ENCODE results near the gene IRF2BP2. TPM values are rescaled to one million over a fixed set of nuclear protein-coding genes. Genes with fewer than 3 reads are reported as not detected.
"Not testable (repeated sequence)": the region's sequence is repeated elsewhere in the genome, so short reads cannot be mapped to it uniquely, and the experiment has no call there.

The IRF2BP2 gene
- total RNA-seq, 2 donors from 2014 or later, result 131 to 243 TPM

DNA sequence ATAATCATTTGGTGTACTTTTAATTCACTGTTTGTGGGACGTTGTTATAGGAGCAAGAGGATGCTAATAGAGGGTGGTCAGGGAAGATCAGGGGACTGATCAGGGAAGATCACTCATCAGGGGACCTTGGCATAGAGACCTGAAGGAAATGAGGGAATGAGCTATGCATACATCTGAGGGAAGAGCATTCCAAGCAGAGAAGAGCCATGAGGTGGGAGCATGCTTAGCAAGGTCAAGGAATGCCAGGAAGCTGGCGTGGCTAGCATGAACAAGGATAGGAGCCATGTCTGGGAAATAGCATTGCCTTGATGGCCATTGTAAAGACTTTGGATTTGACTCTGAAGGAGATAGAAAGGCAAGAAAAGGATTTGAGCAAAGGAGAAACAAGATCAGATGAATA, 14.1 kb downstream of the IRF2BP2 start:
- peaks cover 24 to 32% of the 10 kb centered on the region in 2 donors for H3K4me1 Mint-ChIP-seq (ENCODE audit: low read depth in 2 of 2)
- DNase-seq (ENCODE audit: low spot score) (no peak), ATAC-seq (no peak)
- peaks cover 2% of the 10 kb centered on the region for H3K9me3 Mint-ChIP-seq
- H3K4me3 Mint-ChIP-seq, result no peak overlapping the region
- H3K27ac Mint-ChIP-seq, result peak overlapping the region in 1 of 2 donors; percentile 46
- H3K27me3 Mint-ChIP-seq, result no peaks in the 10 kb centered on the region
- H3K36me3 Mint-ChIP-seq, result no peaks in the 10 kb centered on the region

- not testable (repeated sequence) for DNase-seq (ENCODE audit: low spot score); ATAC-seq; H3K4me3 Mint-ChIP-seq; H3K9me3 Mint-ChIP-seq; H3K36me3 Mint-ChIP-seq; H3K27me3 Mint-ChIP-seq
- Mint-ChIP-seq H3K27ac (peak overlapping the region in 1 of 2 donors; percentile 79), H3K4me1 (ENCODE audit: low read depth in 2 of 2) (peaks cover 17 to 26% of the 10 kb centered on the region in 2 donors)
These were observed 15.4 kb downstream of the IRF2BP2 start for GRCh38 chr1:234594575-234594974.

DNA sequence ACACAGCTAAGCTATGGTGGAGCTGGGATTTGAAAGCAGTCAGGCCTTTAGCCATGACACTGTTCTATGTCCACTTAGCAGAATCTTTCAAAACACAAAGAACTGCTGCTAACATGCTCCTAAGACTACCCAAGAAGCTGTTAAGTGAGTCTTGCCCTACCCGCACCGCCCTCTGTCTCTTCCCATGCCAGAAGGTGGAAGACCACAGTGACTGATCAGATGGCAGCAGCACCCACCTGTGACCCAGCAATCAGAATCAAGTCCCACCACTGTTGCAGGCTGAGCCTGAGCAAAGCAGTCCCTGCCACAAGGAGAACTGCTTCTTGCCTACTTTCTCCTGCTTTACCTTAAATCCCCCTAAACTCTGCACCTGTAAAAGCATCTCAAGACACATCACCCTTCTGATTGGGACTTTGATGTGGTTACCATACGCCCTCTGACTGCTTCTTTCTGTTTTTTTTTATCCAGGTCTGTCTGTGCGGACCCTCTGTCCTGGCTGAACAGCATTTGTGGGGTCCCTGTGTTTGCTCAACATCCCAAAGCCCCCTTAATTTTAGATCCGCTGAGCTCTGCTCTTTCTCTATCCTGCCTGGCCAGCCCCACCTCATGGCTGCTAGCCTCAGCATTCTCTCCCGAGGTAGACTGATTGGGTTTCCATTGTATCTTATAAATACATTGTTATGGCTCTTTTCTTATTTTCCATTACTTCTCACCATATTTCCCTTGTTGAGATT, 16.0 kb downstream of the IRF2BP2 start:
- peaks cover 2% of the 10 kb centered on the region for H3K9me3 Mint-ChIP-seq
- H3K27ac Mint-ChIP-seq, result peak overlapping the region in 1 of 2 donors; percentile 79

GRCh38 chr1:234593109-234593508, 16.9 kb downstream of the IRF2BP2 start:
- ATAC-seq, result no peak
- H3K4me1 Mint-ChIP-seq (ENCODE audit: low read depth in 2 of 2), result peaks cover 9 to 21% of the 10 kb centered on the region in 2 donors

More for the DNA sequence above, 16.0 kb downstream of the IRF2BP2 start:
- Mint-ChIP-seq H3K4me3 (no peak overlapping the region), H3K4me1 (ENCODE audit: low read depth in 2 of 2) (peaks cover 16 to 25% of the 10 kb centered on the region in 2 donors), H3K27me3 (no peaks in the 10 kb centered on the region), H3K36me3 (no peaks in the 10 kb centered on the region)
- DNase-seq (ENCODE audit: low spot score), result no peak
- ATAC-seq, result no peak

GRCh38 chr1:234592240-234592639, 17.7 kb downstream of the IRF2BP2 start:
- H3K27me3 Mint-ChIP-seq, result peaks cover 3 to 7% of the 10 kb centered on the region in 2 donors
- no peak for ATAC-seq
- peaks cover 2% of the 10 kb centered on the region for H3K9me3 Mint-ChIP-seq
- peaks cover under 1 to 15% of the 10 kb centered on the region in 2 donors for H3K4me1 Mint-ChIP-seq (ENCODE audit: low read depth in 2 of 2)
- H3K36me3 Mint-ChIP-seq, result no peaks in the 10 kb centered on the region
- no peak overlapping the region for H3K4me3 Mint-ChIP-seq
- no peak for DNase-seq (ENCODE audit: low spot score)
- no peak overlapping the region for H3K27ac Mint-ChIP-seq

More at GRCh38 chr1:234593109-234593508, 16.9 kb downstream of the IRF2BP2 start:
- Mint-ChIP-seq H3K4me3 (no peak overlapping the region), H3K36me3 (no peaks in the 10 kb centered on the region), H3K9me3 (peaks cover 2% of the 10 kb centered on the region), H3K27me3 (no peaks in the 10 kb centered on the region), H3K27ac (no peak overlapping the region)
- DNase-seq (ENCODE audit: low spot score), result no peak

DNA sequence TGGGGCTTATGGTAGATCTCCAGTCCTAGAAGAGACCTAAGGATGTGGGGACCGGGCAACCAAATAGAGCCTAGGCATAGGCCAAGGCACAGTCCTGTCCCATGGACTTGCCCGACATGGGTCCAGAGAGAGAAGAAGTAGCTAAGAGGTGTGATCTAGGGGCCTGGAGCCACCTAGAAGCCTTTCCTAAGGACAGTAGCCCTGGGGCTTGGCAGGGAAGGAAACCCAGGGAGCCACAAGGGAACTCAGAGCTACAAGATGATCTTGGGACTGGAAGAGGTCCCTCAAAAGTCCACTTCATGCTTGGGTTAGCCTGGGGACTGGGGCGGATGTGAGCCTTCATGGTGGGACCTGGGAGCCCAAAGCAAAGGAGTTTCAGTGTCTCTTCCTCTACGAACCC, 18.8 kb downstream of the IRF2BP2 start:
- Mint-ChIP-seq H3K9me3 (no peaks in the 10 kb centered on the region), H3K4me3 (no peak overlapping the region), H3K4me1 (ENCODE audit: low read depth in 2 of 2) (peaks cover 0 to 14% of the 10 kb centered on the region in 2 donors), H3K27me3 (peaks cover 10 to 17% of the 10 kb centered on the region in 2 donors), H3K27ac (no peak overlapping the region), H3K36me3 (no peaks in the 10 kb centered on the region)
- ATAC-seq (no peak), DNase-seq (ENCODE audit: low spot score) (no peak)

DNA sequence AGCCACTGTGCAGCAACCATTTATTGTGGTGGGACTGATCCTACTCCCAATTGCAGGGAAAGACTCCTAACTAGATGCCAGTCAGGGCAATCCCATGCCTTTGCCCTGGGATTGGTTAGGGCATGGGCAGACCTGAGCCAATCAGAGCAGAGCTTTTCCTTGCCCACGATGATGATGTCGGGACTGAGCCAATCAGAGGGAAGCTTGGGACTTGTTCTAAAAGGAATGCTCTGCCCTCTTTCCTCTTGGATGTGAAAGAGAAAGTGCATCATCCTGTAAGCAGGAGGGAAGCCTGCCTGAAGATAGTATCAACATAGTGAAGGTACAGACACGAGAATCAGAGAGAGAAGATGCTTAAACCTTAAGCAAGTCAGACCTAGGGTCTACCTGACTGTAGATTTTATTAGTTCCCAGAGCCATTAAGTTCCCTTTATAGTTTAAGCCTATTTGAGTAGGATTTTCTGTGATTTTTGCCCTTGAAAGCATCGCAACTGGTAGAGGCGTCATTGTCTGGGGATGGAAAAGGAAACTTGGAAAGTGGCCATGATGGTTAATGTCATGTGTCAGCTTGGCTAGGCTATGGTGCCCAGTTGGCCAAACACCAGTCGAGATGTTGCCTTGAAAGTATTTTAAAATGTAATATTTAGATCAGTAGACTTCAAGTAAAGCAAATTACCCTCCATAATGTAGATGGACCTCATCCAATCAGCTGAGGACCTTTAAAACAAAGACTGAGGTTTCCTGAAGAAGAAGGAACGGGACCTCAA, 19.9 kb downstream of the IRF2BP2 start:
- Mint-ChIP-seq H3K4me1 (ENCODE audit: low read depth in 2 of 2) (peaks cover 0 to 9% of the 10 kb centered on the region in 2 donors), H3K9me3 (no peaks in the 10 kb centered on the region), H3K27ac (peak overlapping the region in 1 of 2 donors; percentile 19), H3K36me3 (no peaks in the 10 kb centered on the region), H3K27me3 (peaks cover 10 to 17% of the 10 kb centered on the region in 2 donors), H3K4me3 (no peak overlapping the region)
- DNase-seq (ENCODE audit: low spot score) (no peak), ATAC-seq (no peak)

GRCh38 chr1:234589064-234589800, 20.7 kb downstream of the IRF2BP2 start:
- H3K36me3 Mint-ChIP-seq, result no peaks in the 10 kb centered on the region

DNA sequence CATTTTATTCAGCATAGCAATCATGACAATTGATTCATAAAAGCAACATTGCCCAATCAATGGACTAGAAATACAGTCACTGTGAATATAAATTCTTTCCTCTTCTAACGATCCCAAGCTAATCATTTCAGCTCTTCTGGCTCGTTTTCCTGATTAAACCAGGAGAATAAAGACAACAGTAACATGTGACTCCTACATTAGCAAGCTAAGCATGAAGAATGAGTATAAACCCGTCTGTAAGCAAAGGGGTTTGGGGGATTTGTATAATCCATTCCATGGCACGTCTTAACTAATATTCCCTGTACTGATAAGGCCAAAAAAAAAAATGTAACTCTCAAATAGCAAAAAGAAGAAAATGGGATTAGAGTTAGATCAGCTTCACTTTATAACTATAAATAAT, 21.6 kb downstream of the IRF2BP2 start:
- peaks cover 10 to 17% of the 10 kb centered on the region in 2 donors for H3K27me3 Mint-ChIP-seq
- DNase-seq (ENCODE audit: low spot score) (no peak), ATAC-seq (no peak)
- H3K4me1 Mint-ChIP-seq (ENCODE audit: low read depth in 2 of 2), result peaks cover 0 to 8% of the 10 kb centered on the region in 2 donors
- H3K36me3 Mint-ChIP-seq, result no peaks in the 10 kb centered on the region
- no peak overlapping the region for H3K4me3 Mint-ChIP-seq
- H3K27ac Mint-ChIP-seq, result no peak overlapping the region
- no peaks in the 10 kb centered on the region for H3K9me3 Mint-ChIP-seq

More at GRCh38 chr1:234589064-234589800, 20.7 kb downstream of the IRF2BP2 start:
- peak in 1 of 2 donors; percentile 31 for ATAC-seq
- no peak for DNase-seq (ENCODE audit: low spot score)
- peaks cover 10 to 17% of the 10 kb centered on the region in 2 donors for H3K27me3 Mint-ChIP-seq
- H3K4me3 Mint-ChIP-seq, result no peak overlapping the region
- H3K9me3 Mint-ChIP-seq, result no peaks in the 10 kb centered on the region
- H3K4me1 Mint-ChIP-seq (ENCODE audit: low read depth in 2 of 2), result peaks cover 0 to 5% of the 10 kb centered on the region in 2 donors
- peak overlapping the region in 1 of 2 donors; percentile 19 for H3K27ac Mint-ChIP-seq

GRCh38 chr1:234586892-234587485, 23.0 kb downstream of the IRF2BP2 start:
- DNase-seq (ENCODE audit: low spot score), result no peak
- peak overlapping the region in 1 of 2 donors; percentile 3 for H3K27ac Mint-ChIP-seq
- H3K9me3 Mint-ChIP-seq, result no peaks in the 10 kb centered on the region
- H3K27me3 Mint-ChIP-seq, result peaks cover 10 to 17% of the 10 kb centered on the region in 2 donors
- H3K4me1 Mint-ChIP-seq (ENCODE audit: low read depth in 2 of 2), result peaks cover 0 to 8% of the 10 kb centered on the region in 2 donors
- no peak for ATAC-seq
- H3K36me3 Mint-ChIP-seq, result no peaks in the 10 kb centered on the region
- no peak overlapping the region for H3K4me3 Mint-ChIP-seq

DNA sequence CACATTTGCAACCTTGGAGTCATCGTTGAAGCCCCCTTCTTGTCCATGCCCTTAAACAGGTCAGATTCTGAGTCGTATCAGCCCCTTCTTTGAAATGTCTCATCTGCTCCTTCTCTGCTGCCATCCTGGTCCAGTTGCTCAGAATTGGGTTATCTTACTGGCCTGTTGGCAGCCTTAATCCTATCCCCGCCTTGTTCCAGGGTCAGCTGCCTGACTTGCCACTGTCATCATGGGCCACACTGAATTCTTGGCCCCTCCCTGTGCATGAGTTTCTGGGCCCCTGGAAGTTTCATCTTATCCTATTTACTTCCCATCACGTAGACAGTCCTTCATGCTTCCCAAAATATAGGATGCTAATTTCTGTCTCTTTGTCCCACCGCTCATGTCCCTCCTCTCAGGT, 23.7 kb downstream of the IRF2BP2 start:
- no peak for DNase-seq (ENCODE audit: low spot score)
- no peak for ATAC-seq
- H3K27me3 Mint-ChIP-seq, result peaks cover 10 to 17% of the 10 kb centered on the region in 2 donors
- peak overlapping the region in 1 of 2 donors; percentile 3 for H3K27ac Mint-ChIP-seq
- H3K36me3 Mint-ChIP-seq, result no peaks in the 10 kb centered on the region
- no peak overlapping the region for H3K4me3 Mint-ChIP-seq
- no peaks in the 10 kb centered on the region for H3K9me3 Mint-ChIP-seq
- H3K4me1 Mint-ChIP-seq (ENCODE audit: low read depth in 2 of 2), result peaks cover 0 to 8% of the 10 kb centered on the region in 2 donors

DNA sequence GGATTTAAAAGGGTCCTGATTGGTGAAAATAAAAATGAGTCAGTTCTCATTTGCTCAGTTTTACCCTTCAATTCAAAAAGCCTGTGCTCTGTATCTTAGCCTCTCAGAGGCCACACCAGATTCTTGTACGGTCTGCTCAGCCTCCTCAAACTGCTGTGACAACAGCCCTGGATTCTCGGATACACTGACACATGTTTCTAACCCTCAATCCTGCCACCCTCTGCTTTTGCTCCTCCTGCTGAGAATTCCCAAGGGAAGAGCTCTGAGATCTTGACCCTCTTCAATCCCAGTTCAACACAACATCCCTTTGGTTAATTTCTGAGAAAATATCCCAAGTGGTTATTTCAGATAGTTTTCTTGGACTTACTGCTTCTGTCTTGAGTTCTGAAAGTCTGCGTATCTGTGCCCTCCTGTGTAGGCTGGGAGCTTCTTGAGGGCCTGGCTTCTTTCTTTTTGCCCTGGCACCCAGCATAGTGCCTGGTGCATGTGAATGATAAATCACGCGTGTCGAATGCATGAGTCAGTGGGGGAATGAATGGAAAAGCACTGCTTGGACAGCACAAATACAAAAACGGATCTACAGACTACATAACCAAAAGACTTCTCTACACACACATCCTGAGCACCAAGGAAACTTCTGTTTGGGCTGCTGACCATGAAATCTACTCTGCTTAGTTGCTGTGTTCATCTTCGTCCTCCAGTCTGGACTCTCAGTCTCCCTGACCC, 24.5 kb downstream of the IRF2BP2 start:
- no peaks in the 10 kb centered on the region for H3K36me3 Mint-ChIP-seq
- DNase-seq (ENCODE audit: low spot score) (no peak), ATAC-seq (no peak)
- H3K9me3 Mint-ChIP-seq, result no peaks in the 10 kb centered on the region
- H3K27me3 Mint-ChIP-seq, result peaks cover 10 to 17% of the 10 kb centered on the region in 2 donors
- peak overlapping the region in 1 of 2 donors; percentile 44 for H3K27ac Mint-ChIP-seq
- peaks cover 0 to 8% of the 10 kb centered on the region in 2 donors for H3K4me1 Mint-ChIP-seq (ENCODE audit: low read depth in 2 of 2)
- H3K4me3 Mint-ChIP-seq, result no peak overlapping the region
